Trophoblast cell (in vitro differentiated cells and primary cell): ENCODE measurements around the gene CGREF1.

Source experiments
- DNase-seq, 2 donors: peaks; one replicate each; pipeline ENCODE4 v3.0.0-alpha.2; 2016
- H2AFZ ChIP-seq: 2 replicates; pipeline ENCODE4 v1.6.1; 2013; ENCODE audit warnings: low read length, moderate library complexity, mild to moderate bottlenecking; ENCODE audit not compliant: insufficient read depth, poor library complexity
- H2AK5ac ChIP-seq: 2 replicates; pipeline ENCODE4 v1.6.1; 2013; ENCODE audit warnings: mild to moderate bottlenecking, low read length
- H2BK120ac ChIP-seq: 2 replicates; pipeline ENCODE4 v1.6.1; 2013; ENCODE audit warnings: low read length, mild to moderate bottlenecking, moderate library complexity; ENCODE audit not compliant: insufficient read depth, poor library complexity
- H2BK12ac ChIP-seq: 2 replicates; pipeline ENCODE4 v1.6.1; 2013; ENCODE audit warnings: mild to moderate bottlenecking, low read length, moderate library complexity
- H2BK5ac ChIP-seq: 2 replicates; pipeline ENCODE4 v1.6.1; 2013; ENCODE audit warnings: low read length, low read depth, moderate library complexity, mild to moderate bottlenecking; ENCODE audit not compliant: poor library complexity
- H3K14ac ChIP-seq: 2 replicates; pipeline ENCODE4 v1.6.1; 2013; ENCODE audit warnings: mild to moderate bottlenecking, low read length
- H3K18ac ChIP-seq: 2 replicates; pipeline ENCODE4 v1.6.1; 2013; ENCODE audit warnings: mild to moderate bottlenecking, low read length
- H3K23ac ChIP-seq: 2 replicates; pipeline ENCODE4 v1.6.1; 2013; ENCODE audit warnings: low read length
- H3K27ac ChIP-seq: 2 replicates; pipeline ENCODE4 v1.5.1; 2013; ENCODE audit warnings: low read depth, mild to moderate bottlenecking, inconsistent platforms, low read length, moderate library complexity
- H3K27me3 ChIP-seq: 2 replicates; pipeline ENCODE4 v1.6.1; 2013; ENCODE audit warnings: inconsistent platforms, mild to moderate bottlenecking, low read length, moderate library complexity; ENCODE audit not compliant: insufficient read depth
- H3K36me3 ChIP-seq, 2 experiments: 1 replicate in 1 of 2; 2 replicates in 1 of 2; pipeline ENCODE4 v1.6.1; 2013; ENCODE audit warnings: low read length in 2 of 2, mild to moderate bottlenecking in 2 of 2, moderate library complexity in 1 of 2; ENCODE audit not compliant: insufficient read depth in 2 of 2, control insufficient read depth in 1 of 2
- H3K4ac ChIP-seq: 2 replicates; pipeline ENCODE4 v1.6.1; 2013; ENCODE audit warnings: low read depth, mild to moderate bottlenecking, low read length, moderate library complexity
- H3K4me1 ChIP-seq, 2 experiments: 1 replicate in 1 of 2; 2 replicates in 1 of 2; pipeline ENCODE4 v1.6.1; 2013; ENCODE audit warnings: low read length in 2 of 2, mild to moderate bottlenecking in 2 of 2, moderate library complexity in 1 of 2; ENCODE audit not compliant: insufficient read depth in 2 of 2, control insufficient read depth in 1 of 2
- H3K4me2 ChIP-seq: 2 replicates; pipeline ENCODE4 v1.6.1; 2013; ENCODE audit warnings: inconsistent platforms, mild to moderate bottlenecking, low read length, moderate library complexity
- H3K4me3 ChIP-seq: 2 replicates; pipeline ENCODE4 v1.5.1; 2013; ENCODE audit warnings: mild to moderate bottlenecking, low read depth, low read length, inconsistent platforms
- H3K79me1 ChIP-seq: one replicate; pipeline ENCODE4 v1.6.1; 2013; ENCODE audit warnings: low read length
- H3K79me2 ChIP-seq: 2 replicates; pipeline ENCODE4 v1.6.1; 2013; ENCODE audit warnings: low read length, mild to moderate bottlenecking; ENCODE audit not compliant: control insufficient read depth, insufficient read depth, poor library complexity
- H3K9ac ChIP-seq: 2 replicates; pipeline ENCODE4 v1.6.1; 2013; ENCODE audit warnings: mild to moderate bottlenecking, low read length
- H3K9me3 ChIP-seq: 2 replicates; pipeline ENCODE4 v1.6.1; 2013; ENCODE audit warnings: low read depth, mild to moderate bottlenecking, control low read depth, inconsistent platforms, low read length; ENCODE audit not compliant: insufficient read depth
- H4K12ac ChIP-seq: 2 replicates; pipeline ENCODE4 v1.6.1; 2013; ENCODE audit warnings: low read depth, mild to moderate bottlenecking, low read length, moderate library complexity
- H4K8ac ChIP-seq: 2 replicates; pipeline ENCODE4 v1.6.1; 2013; ENCODE audit warnings: low read depth, mild to moderate bottlenecking, low read length, moderate library complexity
- H4K91ac ChIP-seq: one replicate; pipeline ENCODE4 v1.6.1; 2013; ENCODE audit warnings: low read depth, mild to moderate bottlenecking, low read length, moderate library complexity
- WGBS: extraction: QIAGEN DNeasy Blood & Tissue Kit; methylation state at CpG from one replicate; pipeline ENCODE4 v1.1.7; 2013; ENCODE audit warnings: missing lambda C conversion rate; ENCODE audit not compliant: insufficient read length, insufficient coverage; ENCODE audit errors: extremely low coverage; 5-methylcytosine and 5-hydroxymethylcytosine counted together

CGREF1 gene

GRCh38 chr2:27160191-27160590, 41.3 kb upstream of the CGREF1 start:
- no peak overlapping the region for H4K8ac ChIP-seq
- H3K14ac ChIP-seq = no peak overlapping the region
- no peak overlapping the region for H2AFZ ChIP-seq
- no peaks in the 10 kb centered on the region for H3K27me3 ChIP-seq
- no peak overlapping the region for H3K27ac ChIP-seq
- H4K91ac ChIP-seq = no peak overlapping the region
- no CpG with 5 or more reads among the region's 9 CpGs for WGBS
- no peak overlapping the region for H3K18ac ChIP-seq
- no peak overlapping the region for H3K23ac ChIP-seq
- no peak overlapping the region for H3K9ac ChIP-seq
- no peaks in the 10 kb centered on the region for H3K36me3 ChIP-seq
- no peak overlapping the region for H4K12ac ChIP-seq
- no peak overlapping the region for H3K4ac ChIP-seq
- H3K9me3 ChIP-seq = no peaks in the 10 kb centered on the region
- H3K79me2 ChIP-seq = no peaks in the 10 kb centered on the region
- no peak overlapping the region for H3K4me2 ChIP-seq
- H3K79me1 ChIP-seq = no peaks in the 10 kb centered on the region
- no peak overlapping the region for H2BK12ac ChIP-seq
- H2BK5ac ChIP-seq = no peak overlapping the region
- H3K4me1 ChIP-seq = no peaks in the 10 kb centered on the region
- H2AK5ac ChIP-seq = no peak overlapping the region
- H3K4me3 ChIP-seq = no peak overlapping the region
- no peak for DNase-seq
- H2BK120ac ChIP-seq = no peak overlapping the region

GRCh38 chr2:27159271-27159670, 40.3 kb upstream of the CGREF1 start:
- no peak overlapping the region for H3K4me3 ChIP-seq
- H2AFZ ChIP-seq = no peak overlapping the region
- H3K4me2 ChIP-seq = no peak overlapping the region
- no peak overlapping the region for H3K18ac ChIP-seq
- no peaks in the 10 kb centered on the region for H3K79me2 ChIP-seq
- no peak overlapping the region for H2BK12ac ChIP-seq
- no peak overlapping the region for H4K91ac ChIP-seq
- H3K9ac ChIP-seq = no peak overlapping the region
- H3K14ac ChIP-seq = no peak overlapping the region
- H3K4me1 ChIP-seq = no peaks in the 10 kb centered on the region
- no peak overlapping the region for H4K8ac ChIP-seq
- no peak overlapping the region for H4K12ac ChIP-seq
- no peaks in the 10 kb centered on the region for H3K27me3 ChIP-seq
- no peak for DNase-seq
- no CpG with 5 or more reads among the region's 6 CpGs for WGBS
- no peak overlapping the region for H3K4ac ChIP-seq
- H3K36me3 ChIP-seq = no peaks in the 10 kb centered on the region
- H3K23ac ChIP-seq = no peak overlapping the region
- no peak overlapping the region for H2AK5ac ChIP-seq
- no peak overlapping the region for H3K27ac ChIP-seq
- H2BK120ac ChIP-seq = no peak overlapping the region
- H2BK5ac ChIP-seq = no peak overlapping the region
- no peaks in the 10 kb centered on the region for H3K79me1 ChIP-seq
- H3K9me3 ChIP-seq = no peaks in the 10 kb centered on the region

- H3K14ac ChIP-seq = no peak overlapping the region
- no peaks in the 10 kb centered on the region for H3K36me3 ChIP-seq
- no peak overlapping the region for H4K91ac ChIP-seq
- H3K4me1 ChIP-seq = no peaks in the 10 kb centered on the region
- no peak for DNase-seq
- H2BK120ac ChIP-seq = no peak overlapping the region
- no peaks in the 10 kb centered on the region for H3K79me1 ChIP-seq
- no peak overlapping the region for H3K18ac ChIP-seq
- H3K27me3 ChIP-seq = no peaks in the 10 kb centered on the region
- H3K9me3 ChIP-seq = no peaks in the 10 kb centered on the region
- no peak overlapping the region for H3K23ac ChIP-seq
- H2BK5ac ChIP-seq = no peak overlapping the region
- no peak overlapping the region for H4K8ac ChIP-seq
- H2AFZ ChIP-seq = no peak overlapping the region
- no peak overlapping the region for H3K4me2 ChIP-seq
- no CpG with 5 or more reads among the region's 6 CpGs for WGBS
- H3K4ac ChIP-seq = no peak overlapping the region
- H3K27ac ChIP-seq = no peak overlapping the region
- no peak overlapping the region for H2BK12ac ChIP-seq
- no peak overlapping the region for H2AK5ac ChIP-seq
- no peaks in the 10 kb centered on the region for H3K79me2 ChIP-seq
- H3K4me3 ChIP-seq = no peak overlapping the region
- H4K12ac ChIP-seq = no peak overlapping the region
- H3K9ac ChIP-seq = no peak overlapping the region
Measured at GRCh38 chr2:27158468-27158867, 39.5 kb upstream of the CGREF1 start.

GRCh38 chr2:27155069-27155520, 36.2 kb upstream of the CGREF1 start:
- Histone ChIP-seq H3K27me3 (no peaks in the 10 kb centered on the region), H4K91ac (no peak overlapping the region), H4K8ac (no peak overlapping the region), H3K27ac (no peak overlapping the region), H3K79me2 (no peaks in the 10 kb centered on the region), H3K18ac (no peak overlapping the region), H3K4me1 (peaks cover 0 to 4% of the 10 kb centered on the region in 2 experiments), H2AK5ac (no peak overlapping the region), H2BK5ac (no peak overlapping the region), H4K12ac (no peak overlapping the region), H3K4ac (no peak overlapping the region), H2BK120ac (no peak overlapping the region), H3K79me1 (no peaks in the 10 kb centered on the region), H3K36me3 (no peaks in the 10 kb centered on the region), H3K9ac (no peak overlapping the region), H3K23ac (no peak overlapping the region), H2AFZ (no peak overlapping the region), H2BK12ac (no peak overlapping the region), H3K4me3 (no peak overlapping the region), H3K9me3 (no peaks in the 10 kb centered on the region), H3K4me2 (no peak overlapping the region), H3K14ac (no peak overlapping the region)
- no peak for DNase-seq
- no CpG with 5 or more reads among the region's 9 CpGs for WGBS
